Fibroblast of skin of back (primary cell): ENCODE results near the gene FPGS.
"Not testable (repeated sequence)": the region's sequence is repeated elsewhere in the genome, so short reads cannot be mapped to it uniquely, and the experiment has no call there.

Experiments used
- DNase-seq: peaks from one replicate; pipeline ENCODE4 v3.0.0-alpha.2; 2013

FPGS gene

GRCh38 chr9:127841087-127841835 lies 38.6 kb downstream of the FPGS start:
- no peak for DNase-seq

DNA sequence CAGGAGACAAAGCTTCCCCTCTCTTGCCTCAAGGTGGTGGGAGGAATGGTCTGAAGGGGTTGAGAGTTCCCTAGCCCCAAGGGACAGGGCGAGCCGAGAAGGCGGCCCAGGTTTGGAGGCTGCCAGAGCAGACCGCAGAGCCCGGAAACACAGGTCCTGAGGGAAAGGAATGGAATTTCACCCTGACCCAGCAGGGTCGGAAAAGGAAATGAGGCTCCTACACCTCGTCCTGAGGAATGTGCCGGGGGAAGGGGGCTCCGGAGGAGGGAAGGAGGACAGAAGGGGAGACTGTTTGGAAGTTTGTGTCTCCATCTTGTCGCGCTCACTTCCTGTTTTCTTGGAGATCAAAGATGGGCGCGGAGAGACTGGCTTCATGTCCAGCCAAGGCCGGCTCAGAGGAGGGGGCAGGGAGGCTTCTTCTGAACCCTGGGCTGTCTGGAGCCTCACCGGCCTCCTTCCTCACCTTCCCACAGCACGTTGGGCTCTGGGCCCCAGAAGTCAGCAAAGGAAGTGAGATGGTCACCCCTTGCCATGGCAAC lies 42.2 kb downstream of the FPGS start:
- DNase-seq, result peak; percentile 54

- DNase-seq, result not testable (repeated sequence)
These were observed 42.9 kb downstream of the FPGS start for GRCh38 chr9:127845619-127846018.

DNA sequence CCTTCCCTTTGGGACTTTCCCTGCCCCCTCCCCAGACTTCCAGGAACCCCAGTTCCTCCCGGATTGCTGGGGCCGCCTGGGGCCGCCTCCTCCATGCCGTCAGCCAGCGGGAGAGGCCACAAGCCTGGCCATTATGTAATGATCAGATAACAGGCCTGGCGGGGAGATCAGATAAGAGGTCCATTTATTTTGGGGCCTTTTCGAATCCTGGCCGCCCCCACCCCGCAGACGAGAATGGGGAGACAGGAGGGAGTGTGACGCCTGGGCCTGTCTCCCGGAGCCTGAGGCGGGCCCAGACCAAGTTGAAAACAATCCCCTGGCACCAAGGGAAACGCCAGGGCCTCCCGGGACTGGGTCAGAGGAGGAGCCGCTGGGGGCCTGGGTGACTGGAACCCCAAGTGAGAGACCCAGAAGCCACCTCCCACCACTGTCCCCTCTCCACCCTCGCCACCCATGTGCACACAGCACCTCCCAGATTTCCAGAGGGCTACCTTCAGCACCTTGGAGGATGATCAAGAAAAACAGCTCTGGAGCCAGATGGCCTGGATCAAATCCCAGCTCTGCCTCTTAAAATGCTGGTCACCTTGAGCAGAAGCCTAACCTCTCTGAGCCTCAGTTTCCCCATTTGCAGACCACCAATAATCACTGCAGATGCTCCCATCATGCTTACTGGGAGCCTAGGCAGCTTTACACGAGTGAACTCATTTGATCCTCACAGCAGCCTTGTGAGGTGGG lies 43.9 kb downstream of the FPGS start:
- DNase-seq, result no peak

DNA sequence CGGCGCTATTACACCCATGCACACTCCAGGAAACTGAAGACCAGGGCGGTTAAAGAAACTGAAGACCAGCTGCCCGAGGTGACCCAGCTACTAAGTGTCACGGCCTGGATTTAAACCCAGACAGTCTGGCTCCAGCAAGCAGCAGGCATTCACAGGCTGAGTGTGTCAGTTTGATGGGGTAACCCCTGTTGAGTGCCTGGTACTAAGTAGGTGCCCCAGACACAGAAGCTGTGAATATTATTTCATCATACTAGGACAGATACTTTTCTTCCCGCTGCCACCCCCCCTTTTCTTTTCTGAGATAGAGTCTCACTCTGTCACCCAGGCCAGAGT lies 44.5 kb downstream of the FPGS start:
- DNase-seq, result no peak

- no peak for DNase-seq
These were observed 45.4 kb downstream of the FPGS start for GRCh38 chr9:127847833-127848755.

DNA sequence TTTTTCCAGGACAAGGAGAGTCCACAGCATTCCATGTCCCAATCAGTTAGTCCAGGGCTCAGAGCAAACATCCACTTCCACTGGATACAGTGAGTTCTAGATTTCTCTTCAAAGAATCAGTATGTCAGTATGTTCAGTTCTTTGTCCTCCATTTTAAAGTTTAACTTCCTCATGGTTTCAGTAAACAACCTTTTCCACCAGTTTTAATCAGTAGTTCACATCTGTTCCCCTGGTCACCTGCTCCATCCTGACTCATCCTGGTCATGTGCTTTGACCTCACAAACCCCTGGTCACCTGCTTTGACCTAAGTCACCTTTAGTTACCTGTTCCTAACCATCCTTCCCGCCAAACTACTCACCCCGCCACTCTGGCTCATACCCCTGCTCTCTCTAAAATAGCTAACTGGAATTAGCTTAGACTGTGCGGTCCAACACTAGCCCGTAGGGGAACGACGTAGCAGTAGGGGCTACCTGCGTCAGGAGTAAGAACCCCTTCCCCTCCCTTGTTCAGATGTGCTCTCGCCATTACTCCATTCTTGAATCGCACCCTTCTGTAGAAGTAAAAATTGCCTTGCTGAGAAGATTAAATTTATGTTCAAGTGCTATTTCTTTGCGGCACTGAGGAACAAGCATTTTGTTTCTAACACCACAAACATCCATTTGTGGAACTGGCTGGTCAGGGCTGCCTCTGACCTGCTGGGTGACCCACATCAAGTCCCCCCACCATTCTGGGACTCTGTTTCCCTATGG lies 46.2 kb downstream of the FPGS start:
- DNase-seq, result no peak

GRCh38 chr9:127850286-127850830 lies 47.7 kb downstream of the FPGS start:
- no peak for DNase-seq

- no peak for DNase-seq
These were observed 50.1 kb downstream of the FPGS start for GRCh38 chr9:127852829-127853228.

DNA sequence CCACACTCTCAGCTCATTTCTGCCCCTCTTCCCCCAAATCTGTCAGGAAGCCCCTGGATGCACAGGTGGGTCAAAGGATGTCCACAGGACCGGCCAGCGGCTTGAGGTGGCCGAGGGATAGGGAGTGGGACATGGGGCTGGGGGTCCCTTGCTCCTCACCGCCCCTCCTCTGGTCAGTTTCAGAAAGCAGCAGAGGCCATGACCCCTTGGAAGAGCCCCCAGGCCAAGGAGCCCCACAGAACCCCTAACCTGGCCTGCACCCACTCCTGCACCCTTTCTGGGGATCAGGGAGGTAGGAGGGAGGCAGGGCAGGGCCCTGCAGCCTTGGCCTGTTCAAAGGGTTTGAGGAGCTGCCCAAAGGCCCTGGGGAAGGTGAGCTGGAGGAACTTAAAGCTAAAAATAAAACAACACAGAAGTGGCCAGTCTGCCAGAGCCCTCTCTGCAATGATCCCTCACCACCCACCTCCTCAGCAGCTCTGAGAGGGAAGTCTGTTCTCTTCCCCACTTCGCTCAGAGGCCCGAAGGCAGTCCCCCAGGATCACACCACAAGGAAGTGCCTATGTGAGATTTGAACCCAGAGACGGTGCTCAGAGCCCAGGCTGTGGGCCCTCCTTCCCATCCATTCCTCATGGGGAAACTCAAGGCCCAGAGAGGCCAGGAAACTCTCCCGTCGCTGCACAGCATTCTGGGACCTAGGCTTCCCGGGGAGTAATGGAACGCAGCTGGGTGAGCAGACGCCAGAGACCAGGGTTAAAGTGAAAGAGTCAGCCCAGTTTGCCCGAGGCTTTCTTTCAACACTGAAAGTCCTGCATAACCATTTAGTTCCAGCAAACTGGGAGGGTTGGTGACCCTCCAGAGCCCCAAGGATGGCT lies 50.9 kb downstream of the FPGS start:
- DNase-seq, result peak; percentile 31

DNA sequence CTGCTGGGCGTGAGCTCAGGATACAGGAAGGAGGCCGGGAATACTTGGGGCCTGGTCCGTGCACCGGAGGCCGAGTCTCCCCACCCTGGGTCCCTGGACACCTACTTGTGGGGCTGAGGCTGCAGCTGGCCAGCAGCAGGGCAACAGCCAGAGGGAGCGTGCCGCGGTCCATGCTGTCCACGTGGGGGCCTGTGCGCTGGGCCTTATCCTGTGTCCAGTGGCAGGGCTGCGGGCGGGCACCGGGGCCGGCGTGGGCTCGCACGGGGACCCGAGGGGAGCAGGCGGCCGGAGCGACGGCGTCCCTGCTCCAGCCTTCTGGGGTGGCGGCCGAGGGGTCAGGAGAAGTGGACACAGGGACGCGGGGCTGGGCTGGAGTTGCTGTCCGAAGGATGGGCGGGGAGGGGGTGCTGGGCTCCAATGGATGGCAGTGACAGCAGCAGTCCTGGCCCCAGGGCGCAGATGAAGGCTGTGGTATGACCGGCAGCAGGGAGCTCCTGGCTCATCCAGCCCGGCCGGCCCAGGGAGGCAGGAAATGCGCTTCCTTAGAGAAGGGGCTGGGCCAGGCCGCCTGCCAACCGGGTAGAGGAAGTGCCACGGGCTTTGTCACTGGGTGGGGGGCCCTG lies 51.6 kb downstream of the FPGS start, which contains the start of gene ENG:
TSS of gene ENG (minus strand) at position 475 of the 623 bp plus-strand sequence. CDS start at position 172, 303 bp downstream.
- peak; percentile 82 for DNase-seq

GRCh38 chr9:127854960-127855359 lies 52.3 kb downstream of the FPGS start:
- no peak for DNase-seq

DNA sequence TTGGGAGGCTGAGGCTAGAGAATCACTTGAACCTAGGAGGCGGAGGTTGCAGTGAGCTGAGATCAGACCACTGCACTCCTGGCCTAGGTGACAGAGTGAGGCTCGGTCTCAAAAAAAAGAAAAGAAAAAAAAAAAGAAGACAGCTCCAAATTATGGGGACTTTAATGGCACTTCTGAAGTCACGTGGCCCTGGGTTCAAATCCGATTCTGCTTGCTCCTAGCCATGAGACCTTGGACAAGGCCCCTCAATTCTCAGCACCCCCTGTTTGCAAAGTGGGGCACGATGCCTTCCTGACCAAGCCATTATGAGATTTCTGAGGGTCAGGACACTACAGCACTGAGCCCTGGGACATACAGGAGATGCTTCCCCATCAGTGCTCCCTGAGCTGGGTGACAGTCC lies 52.8 kb downstream of the FPGS start:
- DNase-seq, result no peak

DNA sequence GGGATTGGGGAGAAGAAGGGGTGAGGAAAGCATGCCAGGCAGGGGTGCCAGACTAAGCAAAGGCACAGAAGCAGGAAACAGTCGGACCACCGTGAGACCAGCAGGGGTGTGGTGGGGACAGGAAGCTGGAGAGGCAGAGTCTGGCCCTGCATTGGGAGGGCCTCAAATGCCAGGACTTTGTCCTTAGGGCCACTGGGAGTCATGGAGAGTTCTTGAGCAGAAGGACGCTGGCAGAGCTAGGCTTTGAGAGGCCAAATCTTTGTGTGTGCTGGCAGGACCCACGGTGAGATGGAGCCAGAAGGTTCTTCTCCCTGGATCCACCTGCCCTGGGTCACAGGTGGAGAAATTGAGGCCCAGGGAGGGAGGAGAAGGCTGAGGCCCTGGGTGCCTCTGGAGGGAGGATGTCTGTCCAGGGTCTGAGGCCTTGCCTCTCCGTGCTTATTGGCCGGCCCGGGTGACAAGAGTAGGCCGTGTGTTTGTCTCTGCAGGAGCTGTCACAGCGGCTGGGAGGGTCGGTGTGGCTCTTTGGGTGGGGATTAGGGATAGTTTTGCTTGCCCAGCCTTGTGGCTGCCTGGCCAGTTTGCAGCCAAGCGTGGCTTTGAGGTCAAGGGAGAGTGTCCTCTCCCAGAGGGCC lies 53.5 kb downstream of the FPGS start:
- DNase-seq, result no peak

- DNase-seq, result no peak
These were observed 54.0 kb downstream of the FPGS start for GRCh38 chr9:127856729-127857116.

GRCh38 chr9:127857278-127857677 lies 54.6 kb downstream of the FPGS start:
- DNase-seq, result no peak

DNA sequence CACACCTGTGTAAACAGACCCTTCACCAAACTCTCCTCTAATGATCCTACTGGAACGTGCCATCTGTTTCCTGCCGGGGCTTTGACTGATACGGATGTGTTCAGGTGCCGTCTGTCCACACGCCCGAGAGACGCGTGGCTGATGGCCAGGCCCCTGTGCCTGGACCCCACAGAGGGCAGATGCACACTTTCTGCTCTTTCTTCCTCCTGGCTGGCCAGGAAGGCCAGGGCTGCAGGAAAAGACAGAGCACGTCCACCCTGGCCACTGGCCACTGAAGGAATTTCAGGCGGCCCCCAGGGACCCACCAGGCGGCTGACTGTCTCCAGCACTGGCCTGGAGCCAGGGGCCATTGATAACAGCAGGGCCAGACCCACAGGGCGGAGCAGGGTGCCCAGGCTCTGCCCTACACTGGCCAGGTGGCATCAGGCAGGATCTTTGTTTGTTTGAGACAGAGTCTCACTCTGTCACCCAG lies 55.4 kb downstream of the FPGS start:
- DNase-seq, result peak; percentile 55

GRCh38 chr9:127860260-127860659 lies 57.6 kb downstream of the FPGS start:
- DNase-seq, result no peak

- DNase-seq, result no peak
These were observed 58.1 kb downstream of the FPGS start for GRCh38 chr9:127860779-127861178.
